ENCODE results near the gene NCAN. TPM values are rescaled to one million over a fixed set of nuclear protein-coding genes. Genes with fewer than 3 reads are reported as not detected.
A peak's percentile ranks its signal among the peaks of the same experiment; 100 is the strongest.

The NCAN gene
- total and polyA plus RNA-seq, 9 of the 15 experiments (the other 6 are each of a cell fraction or from before 2014, with no cell fraction given): 0.04 TPM; not detected in 8

- TF ChIP-seq CLOCK (CRISPR knock-in tag; IDR thresholded peaks at IDR 0.05; ENCODE audit: borderline replicate concordance) (no peak), ZFP36 (IDR thresholded peaks at IDR 0.05; ENCODE audit: low read depth, low read length, partially characterized antibody) (peak; percentile 37)
These were observed 46.4 kb upstream of the NCAN start (continued) for GRCh38 chr19:19165396-19165795.

DNA sequence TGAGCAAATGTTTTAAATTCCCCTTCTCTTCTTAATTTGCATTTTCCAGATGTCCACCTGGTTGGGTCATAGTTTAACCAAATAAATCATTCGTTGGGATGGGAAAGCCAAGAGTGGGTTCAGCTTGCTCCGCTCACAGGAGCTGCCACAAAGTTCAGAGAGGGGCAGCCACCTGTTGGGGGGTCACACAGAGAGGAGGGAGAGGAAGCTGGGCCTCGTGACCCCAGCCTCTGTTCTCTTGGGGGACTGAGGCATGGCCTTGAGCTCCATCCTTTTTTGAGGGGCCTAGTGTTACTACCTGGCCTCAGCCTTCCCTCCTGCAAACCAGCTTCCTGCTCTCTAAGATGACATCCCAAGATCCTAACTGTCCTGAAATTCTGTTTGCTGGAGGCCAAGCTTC, 44.1 kb upstream of the NCAN start:
- intact Hi-C loops (cut with micrococcal nuclease): no loop called here

More for the DNA sequence above, 44.1 kb upstream of the NCAN start:
- Histone ChIP-seq H3K9me3 (replicated peaks; ENCODE audit: control insufficient read depth, insufficient read depth, low read depth, low read length) (no peaks in the 10 kb centered on the region), H3K4me2 (ENCODE audit: insufficient read depth, low read length) (no peak overlapping the region), H3K4me3 (no peak overlapping the region), H3K79me2 (ENCODE audit: control insufficient read depth, insufficient read depth, low read length) (no peaks in the 10 kb centered on the region), H3K9me1 (ENCODE audit: control insufficient read depth, insufficient read depth, low read length) (no peaks in the 10 kb centered on the region), H3K4me1 (replicated peaks in 1 of 2; ENCODE audit: control insufficient read depth in 2 of 2, insufficient read depth in 2 of 2, low read length in 2 of 2) (peaks cover 22 to 27% of the 10 kb centered on the region in 2 experiments; a peak in 4 of 5 replicates), H3K36me3 (ENCODE audit: control insufficient read depth, insufficient read depth, low read length) (no peaks in the 10 kb centered on the region), H2AFZ (ENCODE audit: low read depth, low read length) (no peak overlapping the region), H3K27me3 (ENCODE audit: control insufficient read depth in 2 of 2, insufficient read depth in 2 of 2, low read length in 2 of 2) (no peaks in the 10 kb centered on the region), H4K20me1 (replicated peaks; ENCODE audit: control insufficient read depth, insufficient read depth, low read length) (peaks cover 8% of the 10 kb centered on the region), H3K27ac (ENCODE audit: extremely low read depth, low read depth, low read length) (no peak overlapping the region), H3K9ac (ENCODE audit: insufficient read depth in 1 of 2, low read depth in 2 of 2, low read length in 2 of 2) (no peak overlapping the region)
- ChIA-PET POLR2A (interaction anchor here (1.0 to 1.4 kb wide), 2 partner anchors 9 to 22 kb away, joined by 3 read pairs; no protein-coding TSS in a partner anchor), CTCF (ENCODE audit: low intra/inter-chr PET ratio) (no interaction called here)
- ATAC-seq (no peak), FAIRE-seq (no peak), DNase-seq (ENCODE audit: extremely low read depth in 1 of 4, low spot score in 3 of 4) (no peak)
- BruUV-seq (replicated peaks): no TSS peak
- in situ Hi-C loops (cut with MboI): no loop called here
- TF ChIP-seq ZNF584 (CRISPR knock-in tag; IDR thresholded peaks at IDR 0.05; ENCODE audit: low read depth) (no peak), ZFP30 (CRISPR knock-in tag; IDR thresholded peaks at IDR 0.05; ENCODE audit: borderline replicate concordance) (no peak), ERF (CRISPR knock-in tag; IDR thresholded peaks at IDR 0.05) (no peak), MXD1 (CRISPR knock-in tag; IDR thresholded peaks at IDR 0.05; ENCODE audit: borderline replicate concordance, poor library complexity, severe bottlenecking) (no peak), MCM5 (IDR thresholded peaks at IDR 0.05; ENCODE audit: low read depth) (no peak), RBBP5 (IDR thresholded peaks at IDR 0.05; ENCODE audit: borderline replicate concordance, insufficient read depth, low read length, poor library complexity, severe bottlenecking) (no peak), NFIC (IDR thresholded peaks at IDR 0.05) (no peak), NR2F6 (CRISPR knock-in tag; IDR thresholded peaks at IDR 0.05) (no peak), GTF2E2 (tag; IDR thresholded peaks at IDR 0.05) (no peak), ZNF133 (CRISPR knock-in tag; IDR thresholded peaks at IDR 0.05) (no peak), XRCC5 (IDR thresholded peaks at IDR 0.05; ENCODE audit: low read depth, low read length) (no peak)
- TF ChIP-seq, protein P1, sequence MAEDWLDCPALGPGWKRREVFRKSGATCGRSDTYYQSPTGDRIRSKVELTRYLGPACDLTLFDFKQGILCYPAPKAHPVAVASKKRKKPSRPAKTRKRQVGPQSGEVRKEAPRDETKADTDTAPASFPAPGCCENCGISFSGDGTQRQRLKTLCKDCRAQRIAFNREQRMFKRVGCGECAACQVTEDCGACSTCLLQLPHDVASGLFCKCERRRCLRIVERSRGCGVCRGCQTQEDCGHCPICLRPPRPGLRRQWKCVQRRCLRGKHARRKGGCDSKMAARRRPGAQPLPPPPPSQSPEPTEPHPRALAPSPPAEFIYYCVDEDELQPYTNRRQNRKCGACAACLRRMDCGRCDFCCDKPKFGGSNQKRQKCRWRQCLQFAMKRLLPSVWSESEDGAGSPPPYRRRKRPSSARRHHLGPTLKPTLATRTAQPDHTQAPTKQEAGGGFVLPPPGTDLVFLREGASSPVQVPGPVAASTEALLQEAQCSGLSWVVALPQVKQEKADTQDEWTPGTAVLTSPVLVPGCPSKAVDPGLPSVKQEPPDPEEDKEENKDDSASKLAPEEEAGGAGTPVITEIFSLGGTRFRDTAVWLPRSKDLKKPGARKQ (CRISPR knock-in tag; IDR thresholded peaks at IDR 0.05): no peak
- whole genome bisulfite sequencing (ENCODE audit: insufficient coverage, low coverage, missing lambda C conversion rate): 57% methylated on average over 3 of the region's 3 CpGs

All from K562 (cell line).